GM21447 (cell line): ENCODE data around the gene SOS2.

Source experiments
- ATAC-seq: cut with Tn5 transposase; IDR thresholded peaks from one replicate; pipeline ENCODE4 v1.9.1; 2021; ENCODE audit not compliant: unreplicated experiment

Gene SOS2

DNA sequence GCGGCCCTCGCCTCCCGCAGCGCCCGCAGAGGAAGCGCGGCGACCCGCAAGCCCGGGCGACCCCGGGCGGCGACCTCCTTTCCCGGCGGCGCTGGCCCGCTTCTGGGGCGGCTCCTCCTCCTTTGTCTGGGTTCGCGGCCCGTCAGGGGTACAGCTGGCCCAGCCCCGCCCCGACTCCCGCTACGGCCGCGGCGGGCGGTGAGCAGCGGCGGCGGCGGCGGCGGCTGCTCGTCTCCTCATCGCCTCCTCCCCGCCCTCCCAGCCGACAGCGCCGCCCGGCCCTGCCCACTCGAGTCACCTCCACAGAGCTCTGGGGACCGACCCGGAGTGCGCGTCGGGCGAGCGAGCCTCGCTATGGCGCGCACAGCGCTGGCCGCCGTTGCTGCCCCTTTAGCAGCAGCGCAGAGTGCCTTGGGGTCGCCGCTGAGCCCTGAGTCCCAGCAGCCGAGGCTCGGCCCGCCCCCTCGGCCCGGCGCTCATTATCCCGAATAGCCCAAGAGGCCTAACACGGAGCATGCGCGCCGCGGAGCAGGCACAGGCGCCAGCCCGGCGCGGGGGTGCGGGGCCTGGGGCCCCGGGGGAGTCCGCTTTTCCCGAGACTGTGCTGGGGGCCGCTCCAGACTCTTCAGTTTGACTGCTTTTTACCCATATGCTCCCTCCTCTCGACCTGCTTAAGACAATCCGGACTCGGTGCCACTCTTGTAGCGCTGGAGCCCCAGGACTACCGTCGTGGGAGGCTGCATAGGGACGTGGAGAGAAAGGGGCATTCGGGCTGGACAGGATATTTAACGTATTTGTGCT is at the start of gene SOS2:
SOS2 (minus strand) TSS at position 104 of the 801 bp plus-strand sequence. CDS start 295 bp downstream, outside the sequence.
- peak; percentile 78 for ATAC-seq

DNA sequence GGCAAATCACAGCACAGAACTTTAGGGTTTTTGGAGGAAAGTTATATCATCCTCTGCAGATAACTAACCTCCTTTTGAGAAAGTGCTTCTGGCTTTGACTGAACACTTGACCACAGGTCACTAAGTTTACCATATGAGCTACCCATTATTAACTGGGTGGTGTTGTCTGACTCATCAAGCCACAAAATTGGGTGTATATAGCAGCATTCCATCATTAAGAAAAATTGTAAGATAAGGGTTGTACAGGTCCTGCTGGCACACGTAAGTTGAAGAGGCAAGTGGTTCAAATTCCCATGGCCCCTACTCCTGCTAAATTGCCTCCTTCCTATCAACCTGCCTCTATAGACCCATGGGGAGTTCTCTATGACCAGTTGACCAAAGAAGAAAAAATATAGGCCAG is 41.1 kb upstream of the SOS2 start:
- no peak for ATAC-seq

DNA sequence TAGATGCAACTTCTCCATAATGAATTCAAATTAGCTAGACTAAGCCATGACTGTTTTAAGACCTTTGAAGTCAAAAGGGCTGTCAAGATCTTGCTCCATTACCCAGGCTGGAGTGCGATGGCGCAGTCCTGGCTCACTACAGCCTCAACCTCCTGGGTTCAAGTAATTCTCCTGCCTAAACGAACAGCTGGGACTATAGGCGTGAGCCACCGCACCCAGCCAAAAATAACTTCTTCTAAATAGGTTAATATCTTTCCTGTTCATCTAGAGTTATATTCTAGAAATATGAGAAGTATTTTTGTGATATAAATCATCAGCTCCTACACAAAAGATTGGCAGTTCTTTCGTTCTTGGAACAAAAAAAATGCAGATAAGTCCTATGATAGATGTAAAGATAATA is 39.6 kb upstream of the SOS2 start:
- no peak for ATAC-seq

DNA sequence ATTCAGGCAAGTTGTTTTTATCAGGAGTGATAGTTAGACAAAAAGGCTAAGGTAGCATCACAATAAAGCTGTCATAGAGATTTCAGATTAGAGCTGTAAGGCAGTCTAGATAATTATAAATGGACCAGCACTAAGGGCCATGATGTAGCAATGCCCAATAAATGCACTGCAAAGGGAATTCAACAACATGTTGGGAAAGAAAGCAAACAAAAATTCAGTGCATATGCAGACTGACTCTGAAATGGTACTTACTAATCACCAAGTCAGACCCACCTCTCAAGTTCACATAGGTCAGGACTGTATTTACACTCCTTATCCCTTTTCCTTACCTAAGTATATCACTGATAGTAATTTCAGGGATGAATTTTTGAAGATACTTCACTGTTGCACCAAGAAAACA is 33.7 kb upstream of the SOS2 start:
- ATAC-seq: no peak

DNA sequence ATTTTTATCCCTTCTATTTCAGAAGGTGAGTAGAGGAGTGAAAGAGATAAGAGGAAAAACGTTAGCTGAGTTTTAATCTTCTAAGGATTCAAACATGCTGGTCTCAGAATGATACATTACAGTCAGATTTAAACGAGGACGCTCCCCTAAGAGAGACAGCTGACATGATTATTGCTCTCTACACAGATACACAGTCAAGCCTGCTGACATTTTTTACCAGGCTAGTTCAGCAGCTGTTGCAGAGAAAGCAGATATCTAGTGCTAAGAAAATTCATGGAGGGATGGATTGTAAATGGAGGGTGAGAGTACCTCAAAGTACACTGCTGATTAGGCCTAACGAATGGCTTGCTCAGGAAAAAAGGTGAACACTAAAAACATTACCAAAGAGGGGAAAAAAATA is 31.9 kb upstream of the SOS2 start:
- ATAC-seq: no peak

DNA sequence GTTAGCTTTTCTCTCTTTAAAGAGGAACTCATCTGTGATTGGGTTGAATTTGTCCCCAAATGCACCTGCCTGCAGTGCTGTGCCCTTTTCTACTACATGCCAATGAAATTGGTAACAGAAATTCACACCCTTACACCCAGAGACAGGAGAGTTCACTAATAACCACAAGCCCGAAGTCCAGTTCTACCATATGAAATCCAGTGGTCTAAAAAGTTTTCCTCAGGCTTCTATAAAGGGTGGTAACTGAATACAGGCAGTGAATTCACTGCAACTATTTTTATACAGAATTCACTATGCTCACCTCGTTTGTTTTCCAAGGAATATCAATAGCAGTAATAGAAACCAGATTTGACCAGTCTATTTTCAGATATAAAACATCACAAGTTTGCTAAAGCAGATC is 31.5 kb upstream of the SOS2 start:
- no peak for ATAC-seq

DNA sequence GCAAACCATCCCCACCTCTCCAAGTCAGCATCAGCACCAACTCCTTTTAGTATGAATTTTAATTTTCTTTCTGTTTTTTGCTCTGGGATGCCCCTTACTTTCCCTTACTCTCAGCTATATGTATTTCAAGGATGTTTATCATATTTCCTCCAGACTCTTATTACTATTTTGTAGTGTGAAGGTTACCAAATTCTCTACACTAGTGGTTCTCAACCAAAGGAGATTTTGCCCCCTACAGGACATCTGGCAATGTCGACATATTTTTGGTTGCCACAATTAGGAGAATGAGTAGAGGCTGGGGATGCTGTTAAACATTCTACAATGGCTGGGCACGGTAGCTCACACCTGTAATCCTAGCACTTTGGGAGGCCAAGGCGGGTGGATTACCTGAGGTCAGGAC is 29.1 kb upstream of the SOS2 start:
- no peak for ATAC-seq

DNA sequence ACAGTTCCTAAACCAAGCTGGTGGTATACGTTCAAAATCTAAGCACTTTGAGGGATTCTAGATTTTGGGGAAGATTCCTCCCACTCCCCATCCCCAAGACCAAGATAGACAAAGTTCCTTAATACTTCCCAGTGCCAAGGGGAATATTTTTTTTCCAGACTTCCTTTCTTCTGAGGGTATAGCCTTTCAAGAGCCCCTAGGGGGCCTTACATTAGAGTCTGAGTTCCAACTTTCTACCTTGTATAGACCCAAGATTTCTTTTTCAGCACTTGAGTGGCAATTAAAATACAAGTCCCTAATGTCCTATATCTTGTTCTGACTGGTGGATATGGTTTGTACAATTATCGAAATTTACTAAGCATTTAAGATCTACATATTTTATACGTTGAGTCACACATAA is 28.7 kb upstream of the SOS2 start:
- ATAC-seq: no peak

DNA sequence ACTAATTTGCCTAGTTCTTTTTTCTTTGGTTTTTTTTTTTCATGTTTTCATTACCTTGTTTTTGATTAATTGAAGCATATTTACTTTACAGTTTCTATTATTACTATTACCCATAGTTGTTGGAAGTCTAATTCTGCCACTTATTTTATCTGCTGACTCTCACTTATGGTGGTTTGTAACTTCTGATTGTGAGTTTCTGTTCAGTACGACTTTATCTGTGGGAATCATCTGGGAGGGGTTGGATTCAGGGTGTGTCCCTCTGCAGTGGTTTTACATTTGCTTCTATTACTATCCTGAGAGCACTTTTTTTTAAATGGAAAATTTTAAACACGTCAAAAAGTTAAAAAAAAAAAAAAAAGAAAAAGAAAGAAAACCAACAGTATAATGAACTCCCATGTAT is 26.4 kb upstream of the SOS2 start:
- no peak for ATAC-seq

DNA sequence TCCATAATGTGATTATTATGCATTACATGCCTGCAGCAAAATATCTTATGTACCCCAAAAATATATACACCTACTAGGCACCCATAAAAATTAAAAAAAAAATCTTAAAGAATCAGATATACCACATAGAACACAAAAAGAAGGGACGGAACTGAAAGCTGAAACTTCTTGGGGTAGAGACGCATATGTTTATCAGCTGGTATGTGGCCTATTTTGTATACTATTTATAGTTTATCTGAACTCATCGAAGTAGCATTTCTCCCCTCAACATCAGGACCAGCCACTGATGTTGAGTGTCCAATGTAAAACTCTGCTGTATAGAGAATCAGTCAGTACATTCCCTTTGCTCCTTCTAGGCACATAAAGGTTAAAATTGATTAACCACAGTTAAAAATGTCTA is 22.9 kb upstream of the SOS2 start:
- no peak for ATAC-seq

DNA sequence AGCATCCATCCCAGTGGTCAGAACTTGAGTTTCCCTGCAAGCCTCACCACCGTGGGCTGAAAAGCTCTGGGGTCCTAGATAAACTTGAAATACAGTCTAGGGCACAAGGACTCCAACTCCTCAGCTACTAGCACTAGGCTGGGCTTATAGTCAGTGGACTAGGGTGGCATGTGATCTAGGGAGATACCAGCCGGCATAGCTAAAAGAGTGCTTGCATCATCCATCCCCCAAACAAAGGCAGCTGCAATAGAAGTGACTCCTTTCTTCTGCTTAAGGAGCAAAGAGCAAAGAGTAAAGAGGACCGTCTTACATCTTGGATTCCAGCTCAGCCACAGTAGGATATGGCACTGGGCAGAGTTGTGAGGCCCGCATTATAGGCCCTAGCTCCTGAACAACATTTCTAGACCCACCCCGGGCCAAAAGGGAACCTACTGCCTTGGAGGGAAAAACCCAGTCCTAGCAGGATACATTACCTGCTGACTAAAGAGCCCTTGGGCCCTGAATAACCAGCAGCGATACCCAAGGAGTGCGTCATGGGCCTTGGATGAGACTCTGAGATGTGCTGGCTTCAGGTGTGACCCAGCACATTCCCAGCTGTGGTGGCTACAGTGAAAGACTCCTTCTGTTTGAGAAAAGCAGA is 17.9 kb upstream of the SOS2 start:
- no peak for ATAC-seq

DNA sequence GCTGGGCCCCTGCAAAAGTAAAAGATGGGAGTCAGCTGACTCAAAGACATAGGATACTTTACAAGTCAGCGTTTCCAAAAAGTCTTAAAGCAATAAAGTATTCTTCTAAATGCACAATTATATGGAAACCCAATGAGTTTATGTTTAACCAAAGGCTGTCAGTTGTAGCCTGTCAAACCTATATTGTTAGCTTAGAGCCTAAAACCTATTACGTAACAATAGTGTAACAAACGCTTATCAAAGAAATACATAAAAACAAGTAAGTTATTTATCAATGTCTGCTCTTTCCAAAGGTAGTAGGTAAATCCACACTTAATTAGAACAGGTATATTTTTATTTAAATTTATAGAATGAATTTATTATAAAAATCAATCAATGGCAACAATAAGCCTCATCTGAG is 15.9 kb upstream of the SOS2 start:
- no peak for ATAC-seq

DNA sequence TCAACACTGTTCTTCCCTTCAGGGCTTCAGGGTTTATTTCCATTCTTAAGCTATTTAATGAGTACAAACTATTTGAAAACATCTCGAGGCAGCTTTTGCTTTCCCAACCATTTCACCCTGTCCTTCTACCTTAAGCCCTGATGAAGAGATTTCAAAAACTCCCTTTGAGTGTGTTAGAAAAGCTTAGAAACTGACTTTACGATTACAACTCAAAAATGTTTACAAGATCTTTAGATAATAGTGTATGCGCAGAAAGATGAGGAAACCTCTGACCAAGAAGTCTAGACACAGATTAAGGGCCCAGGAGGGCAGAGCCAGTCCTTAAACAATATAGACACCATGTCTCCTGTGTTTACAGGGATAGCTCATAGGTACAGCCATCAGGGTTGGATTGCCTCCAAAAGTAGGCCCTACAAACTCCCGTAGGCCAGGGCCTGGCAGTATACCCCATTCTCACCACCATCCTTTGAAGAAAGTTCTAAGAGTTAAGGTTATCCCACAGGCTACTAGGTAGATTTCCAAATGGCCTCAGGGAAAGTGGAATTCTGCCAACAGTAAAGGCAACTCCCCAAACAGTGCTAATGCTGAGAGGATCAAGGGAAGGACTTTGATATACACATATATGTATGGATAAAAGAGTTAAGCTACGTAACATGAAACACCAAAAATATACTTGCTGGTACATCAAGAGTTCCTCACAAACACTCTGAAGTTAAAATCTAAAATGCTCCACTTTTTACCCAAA is 11.4 kb upstream of the SOS2 start:
- no peak for ATAC-seq

DNA sequence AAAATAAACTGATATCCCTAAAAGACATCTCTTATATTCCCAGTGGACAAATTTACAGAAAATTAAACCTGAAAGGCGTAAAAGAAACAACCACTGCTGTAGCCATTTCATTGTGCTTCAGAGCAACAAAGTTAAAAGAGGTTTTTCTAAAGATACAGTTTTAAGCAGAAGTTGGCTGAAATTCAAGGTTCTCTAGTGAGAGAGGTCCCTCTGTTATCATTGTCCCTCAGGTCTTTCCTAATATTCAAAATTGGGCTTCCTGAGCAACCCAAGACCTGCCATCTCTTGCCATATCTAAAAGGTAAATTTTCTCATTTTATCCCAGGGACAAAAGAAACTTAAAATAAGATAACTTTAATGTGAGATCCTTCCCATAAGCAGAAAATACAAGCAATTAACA is 10.7 kb upstream of the SOS2 start:
- ATAC-seq: no peak

DNA sequence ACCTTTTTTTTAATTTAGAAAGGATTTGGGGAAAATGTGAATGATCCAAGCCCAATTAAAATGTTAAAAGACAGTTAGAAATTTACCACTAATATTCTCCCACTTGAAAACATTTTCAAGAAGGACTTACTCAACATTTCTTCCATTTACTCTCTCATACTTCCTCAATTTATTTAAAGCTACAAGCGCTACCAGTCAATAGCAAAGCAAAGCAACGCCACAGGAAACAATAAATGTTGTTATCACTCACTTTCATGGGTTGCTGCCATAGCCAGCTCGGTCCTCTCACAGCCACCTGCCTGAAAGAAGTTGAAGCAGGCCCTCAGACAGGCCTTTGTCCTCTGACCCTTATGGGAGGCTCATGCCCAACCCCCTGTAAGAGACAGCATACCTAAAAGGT is 6.0 kb upstream of the SOS2 start:
- no peak for ATAC-seq

DNA sequence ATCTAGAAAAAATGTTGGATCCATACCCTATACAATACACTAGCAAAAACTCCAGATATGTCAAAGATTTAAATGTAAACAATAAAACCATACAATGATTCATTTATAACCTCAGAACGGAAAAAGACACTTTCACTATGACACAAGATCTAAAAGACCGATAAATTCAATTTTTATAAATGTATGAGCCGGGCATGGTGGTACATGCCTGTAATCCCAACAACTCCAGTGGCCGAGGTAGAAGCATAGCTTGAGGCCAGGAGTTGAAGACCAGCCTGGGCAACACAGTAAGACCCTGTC is 2.5 kb upstream of the SOS2 start:
- ATAC-seq: no peak

DNA sequence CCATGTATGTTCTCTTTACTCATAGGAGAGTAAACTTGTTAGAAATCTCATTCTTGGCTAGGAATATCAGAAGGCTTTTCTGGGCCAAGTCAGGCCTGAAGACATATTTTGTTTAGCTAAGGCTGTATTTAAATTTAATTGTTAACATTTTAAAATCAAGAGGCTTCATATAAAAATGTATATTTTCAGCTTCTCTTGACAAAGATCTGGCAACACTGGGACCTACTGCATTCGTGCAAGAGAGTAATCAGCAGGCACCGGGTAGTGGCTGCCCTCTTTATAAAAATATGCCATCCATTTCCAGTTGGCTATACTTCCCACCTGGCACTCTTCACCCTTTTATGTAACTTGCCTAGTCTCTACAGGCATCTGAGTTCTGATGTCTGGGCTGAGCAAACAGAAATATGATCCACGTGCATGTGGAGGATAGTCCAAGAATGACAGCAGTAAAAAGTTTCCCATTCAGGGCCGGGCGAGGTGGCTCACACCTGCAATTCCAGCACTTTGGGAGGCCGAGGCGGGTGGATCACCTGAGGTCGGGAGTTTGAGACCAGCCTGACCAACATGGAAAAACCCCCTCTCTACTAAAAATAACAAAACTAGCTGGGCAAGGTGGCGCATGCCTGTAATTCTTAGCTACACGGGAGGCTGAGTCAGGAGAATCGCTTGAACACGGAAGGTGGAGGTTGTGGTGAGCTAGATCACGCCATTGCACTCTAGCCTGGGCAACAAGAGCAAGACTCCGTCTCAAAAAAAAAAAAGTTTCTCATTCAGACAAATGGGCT is 2.0 kb upstream of the SOS2 start:
- ATAC-seq: no peak

DNA sequence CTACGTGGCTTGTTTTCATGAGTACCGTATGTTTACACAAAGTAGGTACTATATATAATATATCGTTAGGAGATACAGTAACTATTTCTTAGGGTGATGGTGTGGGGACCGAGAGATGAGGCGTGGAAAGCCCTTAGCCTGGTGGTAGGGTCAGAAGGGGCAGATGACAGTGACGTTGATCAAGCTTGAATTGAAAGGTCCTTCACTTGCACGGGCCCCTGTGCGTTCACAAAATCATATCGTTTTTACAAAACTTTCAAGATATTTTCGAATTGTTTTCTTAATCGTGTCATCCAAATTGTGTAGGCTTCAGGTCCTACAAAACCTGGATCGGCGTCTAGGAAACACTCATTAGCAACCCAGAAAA is 881 bp upstream of the SOS2 start:
- ATAC-seq: no peak

DNA sequence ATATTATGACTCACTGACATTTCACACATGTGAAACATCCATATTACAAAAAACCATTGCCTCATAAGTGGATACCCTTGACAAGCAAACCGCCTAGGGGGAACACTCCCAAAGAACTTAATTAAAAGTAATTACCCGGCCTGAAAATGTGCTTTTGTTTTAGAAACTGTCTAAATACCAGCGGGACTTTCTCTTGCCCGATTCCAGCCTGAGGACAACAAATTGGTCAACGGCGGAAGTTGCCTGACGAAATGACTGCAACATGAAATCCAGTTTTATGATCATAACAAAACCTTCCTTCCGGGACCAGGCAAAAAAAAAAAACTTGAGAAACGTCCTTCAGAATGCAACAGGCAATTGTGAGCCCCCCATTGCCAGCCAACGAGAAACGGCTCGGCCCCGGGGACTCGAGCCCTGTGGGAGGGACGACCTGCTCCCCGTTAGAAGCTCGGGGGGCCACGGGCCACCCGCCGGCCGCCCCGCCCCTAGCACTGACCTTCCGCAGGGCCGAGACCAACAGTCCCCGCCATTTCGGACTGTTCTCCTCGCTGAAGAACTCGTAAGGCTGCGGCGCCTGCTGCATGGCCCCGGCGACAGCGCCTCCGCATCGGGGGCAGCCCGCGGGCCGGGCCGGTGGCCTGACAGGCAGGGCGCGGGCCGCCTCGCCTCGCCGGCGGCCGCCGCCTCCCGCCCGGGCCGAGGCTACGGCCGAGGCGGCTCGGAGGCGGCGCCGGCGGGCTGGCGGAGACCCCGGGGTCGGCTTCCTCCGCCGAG is 490 bp downstream of the SOS2 start:
- ATAC-seq: peak; percentile 32

DNA sequence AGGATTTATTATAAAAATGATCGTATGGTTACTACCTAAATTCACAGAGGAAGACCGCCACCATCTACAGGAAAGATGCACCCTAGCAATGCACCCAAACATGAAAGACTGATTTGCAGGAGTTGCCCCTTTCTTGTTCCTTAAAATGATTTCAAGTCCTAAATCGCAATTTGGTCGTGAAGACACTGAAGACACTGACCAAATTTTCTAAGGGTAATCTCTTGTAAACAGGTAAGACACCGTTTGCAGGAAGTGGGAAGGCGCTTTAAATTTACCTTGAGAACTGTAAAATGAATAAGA is 1.0 kb downstream of the SOS2 start:
- ATAC-seq: no peak

DNA sequence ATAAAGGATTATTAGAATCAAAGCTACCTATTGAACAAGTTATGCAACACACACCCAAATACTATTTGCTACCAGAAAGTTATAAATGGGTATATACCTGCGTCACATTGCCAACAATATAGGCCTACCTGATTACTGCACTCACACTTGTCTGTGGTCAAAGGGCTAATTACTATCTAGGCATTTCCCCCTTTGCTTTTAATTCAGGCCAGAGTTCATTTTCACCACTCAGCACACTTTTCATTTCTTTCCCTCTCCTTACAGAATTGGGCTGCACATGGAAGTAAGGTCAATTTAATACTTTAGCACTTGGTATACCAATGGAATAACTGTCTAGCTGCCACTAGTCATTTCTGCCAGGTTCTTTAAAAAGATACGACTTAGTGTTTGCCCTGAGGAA is 1.7 kb downstream of the SOS2 start:
- no peak for ATAC-seq
